GM18861 (cell line): ENCODE measurements around the gene SUPT4H1.
A peak's percentile ranks its signal among the peaks of the same experiment; 100 is the strongest.
"Not testable (repeated sequence)": the region's sequence is repeated elsewhere in the genome, so short reads cannot be mapped to it uniquely, and the experiment has no call there.

ENCODE experiments used
- ATAC-seq: cut with Tn5 transposase; IDR thresholded peaks from one replicate; pipeline ENCODE4 v1.9.1; 2021; ENCODE audit not compliant: unreplicated experiment

Gene SUPT4H1

GRCh38 chr17:58351831-58352595, at the start of gene SUPT4H1:
TSS of gene SUPT4H1 (minus strand) at chr17:58352201. CDS start at chr17:58352135, 66 bp downstream.
- peak; percentile 85 for ATAC-seq

- ATAC-seq: no peak
Observed at GRCh38 chr17:58401287-58401686, 49.3 kb upstream of the SUPT4H1 start.

- ATAC-seq: no peak
Observed at GRCh38 chr17:58400826-58401225, 48.8 kb upstream of the SUPT4H1 start.

- ATAC-seq: no peak
Observed at GRCh38 chr17:58399974-58400373, 48.0 kb upstream of the SUPT4H1 start.

DNA sequence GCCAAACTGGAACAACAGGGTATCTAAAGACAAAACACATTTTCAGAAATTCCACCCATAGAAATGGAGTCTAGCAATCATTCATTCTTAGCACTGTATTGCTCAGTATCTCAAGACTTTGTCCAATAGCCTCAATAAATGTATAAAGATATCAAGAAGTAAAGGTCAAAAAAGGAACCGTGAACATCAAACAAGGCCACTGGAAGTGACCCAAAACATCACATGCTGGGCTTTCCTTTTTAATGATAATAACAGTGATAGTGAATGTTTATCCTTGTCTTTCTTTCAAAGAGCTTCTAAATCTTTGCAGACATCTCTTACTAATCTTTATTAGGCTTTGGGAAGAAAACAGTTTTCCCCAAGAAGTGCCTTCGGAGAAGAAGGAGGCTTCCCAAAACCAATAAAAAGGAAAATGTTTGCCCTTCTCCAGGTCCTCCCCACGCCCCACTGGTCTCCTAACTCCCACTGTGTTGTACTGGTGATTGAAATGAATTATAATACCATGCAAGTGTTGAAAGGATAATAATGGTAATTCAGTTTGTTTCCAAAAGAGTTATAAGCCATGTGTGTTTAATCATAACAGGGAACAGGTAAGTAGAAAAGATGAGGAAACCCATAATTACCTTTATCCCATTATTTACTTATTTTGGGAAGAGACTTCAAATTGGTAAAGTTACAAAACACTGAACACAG, 46.7 kb upstream of the SUPT4H1 start:
- ATAC-seq: no peak

DNA sequence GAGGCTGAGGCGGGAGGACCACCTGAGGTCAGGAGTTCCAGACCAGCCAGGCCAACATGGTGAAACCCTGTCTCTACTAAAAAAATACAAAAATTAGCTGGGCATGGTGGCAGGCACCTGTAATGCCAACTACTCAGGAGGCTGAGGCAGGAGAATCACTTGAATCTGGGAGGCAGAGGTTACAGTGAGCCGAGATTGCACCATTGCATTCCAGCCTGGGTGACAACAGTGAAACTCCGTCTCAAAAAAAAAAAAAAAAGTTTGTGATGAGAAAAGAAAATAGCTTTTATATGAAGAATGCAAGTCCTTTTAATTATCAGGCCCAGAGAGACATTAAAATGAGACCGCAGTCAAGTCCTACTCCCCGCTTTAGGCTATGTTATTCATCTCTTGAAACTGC, 45.4 kb upstream of the SUPT4H1 start:
- not testable (repeated sequence) for ATAC-seq

DNA sequence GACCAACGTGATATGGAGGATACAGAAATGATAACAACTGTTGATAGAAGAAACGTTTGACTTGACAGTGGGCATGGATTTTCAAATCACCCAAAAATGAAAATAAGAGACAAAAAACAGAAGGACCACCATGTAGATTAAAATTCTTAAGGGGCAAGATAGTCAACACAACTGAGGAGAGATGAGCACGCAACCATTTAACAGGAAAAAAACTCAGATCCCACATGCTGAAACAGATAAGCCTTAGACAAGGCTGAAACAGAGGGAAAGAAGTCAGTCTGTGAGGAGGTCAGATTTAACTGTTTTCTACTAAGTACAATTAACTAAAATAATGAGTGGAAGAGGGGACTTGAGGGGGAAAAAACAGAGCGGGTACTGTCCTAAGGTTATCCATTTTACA, 44.2 kb upstream of the SUPT4H1 start:
- no peak for ATAC-seq

- ATAC-seq: no peak
Observed at GRCh38 chr17:58394534-58395223, 42.7 kb upstream of the SUPT4H1 start.

GRCh38 chr17:58391302-58391984, 39.4 kb upstream of the SUPT4H1 start:
- ATAC-seq: no peak

- ATAC-seq: no peak
Observed at GRCh38 chr17:58390884-58391283, 38.9 kb upstream of the SUPT4H1 start.

GRCh38 chr17:58388302-58389190, 36.5 kb upstream of the SUPT4H1 start:
- ATAC-seq: no peak

GRCh38 chr17:58387834-58388233, 35.8 kb upstream of the SUPT4H1 start:
- ATAC-seq: no peak

GRCh38 chr17:58386708-58387107, 34.7 kb upstream of the SUPT4H1 start:
- ATAC-seq: no peak

- no peak for ATAC-seq
Observed at GRCh38 chr17:58385359-58385899, 33.4 kb upstream of the SUPT4H1 start.

DNA sequence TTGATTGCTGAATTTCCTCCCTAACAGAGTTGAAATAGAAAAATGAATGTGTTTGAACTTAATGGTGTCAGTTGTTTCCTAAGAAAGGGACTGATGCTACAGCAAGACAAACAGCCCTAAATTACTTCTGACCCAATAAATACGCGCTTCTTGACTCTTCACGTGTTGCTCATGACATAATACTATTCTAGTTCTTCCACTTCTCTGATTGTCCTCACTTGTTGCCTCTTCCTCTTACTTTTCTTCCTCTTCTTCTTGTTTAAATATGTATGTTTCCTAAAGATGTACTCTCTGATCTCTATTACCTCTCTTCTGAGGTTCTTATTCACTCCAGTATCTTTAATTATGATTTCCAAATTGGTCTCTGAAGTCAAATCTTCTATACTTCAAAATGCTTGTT, 32.9 kb upstream of the SUPT4H1 start:
- no peak for ATAC-seq

- ATAC-seq: no peak
Observed at GRCh38 chr17:58383892-58384462, 32.0 kb upstream of the SUPT4H1 start.

DNA sequence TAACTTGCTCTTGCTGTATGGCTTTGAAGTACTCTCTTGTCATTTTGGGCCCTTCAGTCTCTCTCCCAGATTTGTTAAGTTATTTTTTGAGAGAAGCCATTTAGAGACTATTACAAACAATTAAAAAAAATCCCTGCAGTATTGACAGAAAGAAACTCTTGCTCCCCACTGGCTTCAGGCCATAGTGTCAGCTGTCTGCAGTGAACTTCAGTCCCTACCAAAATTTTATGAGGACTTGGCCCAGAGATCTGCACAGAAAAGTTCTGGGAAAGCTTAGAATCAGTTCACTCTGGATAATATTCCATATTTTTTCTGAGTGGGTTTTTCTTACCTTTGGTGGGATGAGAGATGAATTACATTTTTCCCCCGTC, 30.9 kb upstream of the SUPT4H1 start:
- no peak for ATAC-seq

DNA sequence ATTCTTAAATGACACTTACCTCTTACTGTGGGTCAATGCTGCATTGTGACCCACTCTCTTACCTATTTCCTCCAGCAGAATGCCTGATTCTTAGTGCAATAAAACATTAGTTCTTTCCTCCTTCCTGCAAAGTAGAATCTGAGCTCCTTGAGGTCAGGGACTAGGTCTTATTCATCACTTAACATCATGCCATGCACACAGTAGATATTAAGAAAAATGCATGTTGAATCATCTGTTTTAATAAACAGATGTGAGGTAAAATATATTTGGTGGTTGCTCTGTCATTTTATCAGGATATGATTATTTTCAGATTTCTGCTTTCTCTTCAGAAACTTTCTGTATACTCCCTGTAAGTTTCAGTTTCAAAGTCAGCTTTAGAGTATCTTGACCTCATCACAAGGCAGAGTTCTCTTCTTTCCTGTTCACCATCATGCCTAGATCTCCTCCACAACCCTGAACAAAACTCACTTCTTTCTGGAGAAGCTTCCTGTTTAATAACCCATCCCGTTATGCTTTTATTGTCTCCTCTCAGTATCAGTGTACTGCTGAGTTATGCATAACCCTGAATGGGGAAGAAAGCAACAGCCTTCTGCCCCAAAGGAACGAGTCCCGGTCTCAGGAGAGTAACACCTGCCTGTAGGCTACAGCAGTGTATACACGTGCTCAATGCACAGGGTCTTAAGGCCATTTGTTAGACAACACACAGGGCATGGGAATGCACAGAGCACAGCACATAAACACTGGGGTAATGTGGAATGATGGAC, 30.3 kb upstream of the SUPT4H1 start:
- peak; percentile 63 for ATAC-seq
